ENCODE measurements around the gene LAMC3.
"Not testable (repeated sequence)": the region's sequence is repeated elsewhere in the genome, so short reads cannot be mapped to it uniquely, and the experiment has no call there.

The LAMC3 gene

DNA sequence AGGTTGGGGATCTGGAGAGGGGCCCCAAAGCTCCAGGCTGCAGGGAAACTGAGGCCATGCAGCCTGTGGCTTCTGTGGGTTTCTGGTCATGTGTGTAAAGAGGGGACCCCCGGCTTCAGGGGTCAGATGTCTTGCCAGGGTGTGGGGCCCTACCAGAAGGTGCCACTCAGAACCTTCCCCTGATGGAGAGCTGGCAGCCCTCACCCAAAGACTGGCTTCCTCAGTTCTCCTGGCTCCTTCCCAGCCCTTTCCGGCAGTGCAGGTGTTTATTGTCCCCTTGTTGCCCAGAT is 11.6 kb upstream of the LAMC3 start:
- H3K4me1 ChIP-seq (ENCODE audit: control insufficient read depth, insufficient read depth, low read length): no peaks in the 10 kb centered on the region
- peaks cover 13% of the 10 kb centered on the region for H3K27me3 ChIP-seq (ENCODE audit: control insufficient read depth, insufficient read depth, low read length)
- no peaks in the 10 kb centered on the region for H3K36me3 ChIP-seq (ENCODE audit: control insufficient read depth, insufficient read depth, low read length)
- H3K9ac ChIP-seq (ENCODE audit: low read length): no peak overlapping the region
- no peak overlapping the region for H3K4me3 ChIP-seq (ENCODE audit: low read length)
- H3K27ac ChIP-seq (ENCODE audit: low read depth, low read length): no peak overlapping the region

DNA sequence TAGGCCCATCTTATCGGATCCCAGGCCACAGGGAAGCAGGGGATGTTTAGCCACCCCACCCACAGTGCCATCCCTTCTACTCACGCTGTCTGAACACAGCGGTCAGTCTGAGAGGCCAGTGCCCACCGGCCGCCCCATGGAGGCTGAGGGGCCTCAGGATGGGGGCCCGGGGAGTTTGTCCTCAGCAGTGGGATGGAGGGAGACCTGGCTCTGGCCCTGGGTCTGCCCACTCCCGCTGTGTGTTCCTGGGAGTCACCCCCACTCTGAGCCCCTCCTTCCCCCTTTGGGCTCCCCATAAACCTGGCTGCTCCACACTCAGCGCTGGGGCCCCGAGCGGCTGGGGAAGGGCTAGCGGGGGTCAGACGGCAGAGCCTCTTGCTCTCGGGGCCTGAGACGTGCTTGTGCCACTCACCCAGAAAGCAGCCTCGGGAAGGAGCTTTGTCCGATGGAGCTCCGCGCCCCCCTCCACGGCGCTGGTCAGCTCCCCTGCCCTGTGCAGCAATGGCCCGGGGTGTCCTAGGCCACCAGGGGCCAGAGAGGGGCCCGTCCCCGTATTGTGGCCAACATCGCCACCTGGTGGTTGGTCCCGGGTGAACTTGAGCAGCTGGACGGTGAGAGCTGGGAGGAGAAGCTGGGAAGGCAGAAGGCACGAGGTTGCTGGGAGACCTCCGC is 10.9 kb upstream of the LAMC3 start:
- no peak overlapping the region for H3K27ac ChIP-seq (ENCODE audit: low read depth, low read length)
- H3K4me1 ChIP-seq (ENCODE audit: control insufficient read depth, insufficient read depth, low read length): no peaks in the 10 kb centered on the region
- H3K36me3 ChIP-seq (ENCODE audit: control insufficient read depth, insufficient read depth, low read length): no peaks in the 10 kb centered on the region
- peaks cover 13% of the 10 kb centered on the region for H3K27me3 ChIP-seq (ENCODE audit: control insufficient read depth, insufficient read depth, low read length)
- no peak overlapping the region for H3K4me3 ChIP-seq (ENCODE audit: low read length)
- H3K9ac ChIP-seq (ENCODE audit: low read length): no peak overlapping the region

DNA sequence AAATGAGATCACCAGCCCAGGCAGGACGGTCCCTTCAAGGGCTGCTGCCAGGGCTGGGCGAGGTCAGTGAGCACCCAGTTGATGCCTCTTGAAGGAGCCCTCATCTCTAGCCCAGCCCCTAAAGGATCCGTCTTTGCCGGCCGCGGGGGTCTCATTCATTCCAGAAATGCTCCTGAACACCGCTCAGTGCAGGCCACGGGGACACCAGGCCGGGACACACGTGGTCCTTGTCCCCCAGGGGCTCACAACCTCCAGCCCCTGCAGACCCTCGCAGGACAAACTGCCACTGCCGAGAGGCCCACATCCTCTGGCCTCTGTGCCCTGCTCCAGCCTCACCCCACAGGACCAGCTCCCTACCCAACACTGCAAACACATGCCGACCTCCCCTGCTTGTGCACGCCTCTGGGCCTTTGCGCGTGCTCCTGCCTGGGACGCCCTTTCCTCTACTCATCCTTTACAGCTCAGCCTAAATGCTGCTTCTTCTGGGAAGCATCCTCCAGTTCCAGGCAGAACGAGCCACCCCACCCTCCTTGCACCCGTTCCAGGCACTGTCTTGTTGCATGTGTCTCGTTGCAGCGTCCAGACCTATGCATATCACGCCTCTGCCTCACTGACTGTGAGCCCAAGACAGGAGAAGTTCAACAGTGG is 10.3 kb upstream of the LAMC3 start:
- no peak overlapping the region for H3K27ac ChIP-seq (ENCODE audit: low read depth, low read length)
- no peak overlapping the region for H3K4me3 ChIP-seq (ENCODE audit: low read length)
- H3K4me1 ChIP-seq (ENCODE audit: control insufficient read depth, insufficient read depth, low read length): no peaks in the 10 kb centered on the region
- H3K36me3 ChIP-seq (ENCODE audit: control insufficient read depth, insufficient read depth, low read length): no peaks in the 10 kb centered on the region
- no peak overlapping the region for H3K9ac ChIP-seq (ENCODE audit: low read length)
- H3K27me3 ChIP-seq (ENCODE audit: control insufficient read depth, insufficient read depth, low read length): peaks cover 13% of the 10 kb centered on the region

DNA sequence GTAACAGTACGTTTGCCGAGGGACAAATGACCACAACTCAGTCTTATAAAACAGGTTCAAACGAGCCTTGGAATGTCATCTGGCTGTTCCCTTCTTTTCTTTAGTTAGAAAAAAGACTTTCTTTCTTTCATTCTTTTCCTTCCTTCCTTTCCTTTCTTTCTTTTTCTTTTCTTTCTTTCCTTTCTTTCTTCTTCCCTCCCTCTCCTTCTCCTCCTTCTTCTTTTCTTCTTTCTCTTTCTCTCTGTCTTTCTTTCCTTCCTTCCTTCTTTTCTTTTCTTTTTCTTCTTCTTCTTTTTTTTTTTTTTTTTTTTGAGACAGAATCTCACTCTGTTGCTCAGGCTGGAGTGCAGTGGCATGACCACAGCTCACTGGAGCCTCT is 9.7 kb upstream of the LAMC3 start:
- H3K27me3 ChIP-seq (ENCODE audit: control insufficient read depth, insufficient read depth, low read length): peaks cover 13% of the 10 kb centered on the region
- H3K9ac ChIP-seq (ENCODE audit: low read length): no peak overlapping the region
- H3K27ac ChIP-seq (ENCODE audit: low read depth, low read length): no peak overlapping the region
- no peak overlapping the region for H3K4me3 ChIP-seq (ENCODE audit: low read length)
- H3K36me3 ChIP-seq (ENCODE audit: control insufficient read depth, insufficient read depth, low read length): no peaks in the 10 kb centered on the region
- no peaks in the 10 kb centered on the region for H3K4me1 ChIP-seq (ENCODE audit: control insufficient read depth, insufficient read depth, low read length)

DNA sequence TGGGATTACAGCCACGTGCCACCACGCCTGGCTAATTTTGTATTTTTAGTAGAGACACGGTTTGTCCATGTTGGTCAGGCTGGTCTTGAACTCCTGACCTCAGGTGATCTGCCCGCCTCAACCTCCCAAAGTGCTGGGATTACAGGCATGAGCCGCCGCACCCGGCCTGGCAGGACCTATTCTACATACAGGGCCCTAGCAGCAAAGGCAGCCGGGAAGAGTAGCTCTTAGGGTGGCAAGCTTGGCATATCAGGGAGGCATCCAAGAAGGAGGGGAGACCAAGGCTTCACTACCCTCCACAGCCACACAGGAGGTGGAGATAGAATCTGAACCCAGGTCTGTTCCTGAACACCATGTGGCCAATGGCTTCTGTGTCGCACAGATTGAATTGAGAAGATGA is 8.4 kb upstream of the LAMC3 start:
- not testable (repeated sequence) for H3K27ac ChIP-seq (ENCODE audit: low read depth, low read length); H3K4me1 ChIP-seq (ENCODE audit: control insufficient read depth, insufficient read depth, low read length); H3K9ac ChIP-seq (ENCODE audit: low read length); H3K4me3 ChIP-seq (ENCODE audit: low read length); H3K36me3 ChIP-seq (ENCODE audit: control insufficient read depth, insufficient read depth, low read length)
- H3K27me3 ChIP-seq (ENCODE audit: control insufficient read depth, insufficient read depth, low read length): peaks cover 13% of the 10 kb centered on the region

DNA sequence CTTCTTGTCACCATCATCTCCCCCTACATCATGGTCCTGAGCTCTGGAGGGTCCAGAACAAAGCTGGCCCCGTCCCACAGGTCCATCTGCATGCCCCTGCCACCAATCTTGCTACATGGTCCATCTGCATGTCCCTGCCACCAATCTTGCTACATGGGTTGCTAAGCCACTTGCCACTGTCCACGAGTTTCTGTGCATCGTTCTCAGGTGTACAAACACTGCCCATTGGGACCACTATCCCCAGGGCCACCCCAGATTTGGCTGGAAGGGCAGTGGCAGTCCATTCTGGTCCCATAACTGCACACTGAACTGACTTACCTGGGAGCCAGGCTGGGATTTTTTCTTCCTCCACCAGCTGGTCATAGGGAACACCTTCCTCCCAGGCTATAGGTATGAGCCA is 8.0 kb upstream of the LAMC3 start:
- Histone ChIP-seq H3K27me3 (ENCODE audit: control insufficient read depth, insufficient read depth, low read length) (peaks cover 13% of the 10 kb centered on the region), H3K4me3 (ENCODE audit: low read length) (no peak overlapping the region), H3K36me3 (ENCODE audit: control insufficient read depth, insufficient read depth, low read length) (no peaks in the 10 kb centered on the region), H3K27ac (ENCODE audit: low read depth, low read length) (no peak overlapping the region), H3K4me1 (ENCODE audit: control insufficient read depth, insufficient read depth, low read length) (no peaks in the 10 kb centered on the region), H3K9ac (ENCODE audit: low read length) (no peak overlapping the region)

DNA sequence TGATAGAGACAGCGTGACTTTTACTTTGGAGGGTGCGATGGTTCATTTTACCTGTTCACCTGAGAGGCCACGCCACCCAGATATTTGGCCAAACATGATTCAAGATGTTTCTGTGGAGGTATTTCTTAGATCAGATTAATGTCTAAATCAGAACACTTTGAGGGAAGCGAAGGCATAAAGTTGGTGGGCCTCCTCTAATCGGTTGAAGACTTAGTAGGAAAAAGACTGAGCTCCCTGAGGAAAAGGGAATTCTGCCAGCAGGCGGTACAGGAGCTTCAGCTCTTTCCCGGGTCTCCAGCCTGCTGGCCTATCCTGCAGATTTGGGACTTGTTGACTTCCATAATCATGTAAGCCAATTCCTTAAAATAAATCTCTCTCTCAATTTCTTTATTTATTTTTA is 7.0 kb upstream of the LAMC3 start:
- Histone ChIP-seq H3K27ac (ENCODE audit: low read depth, low read length) (no peak overlapping the region), H3K36me3 (ENCODE audit: control insufficient read depth, insufficient read depth, low read length) (no peaks in the 10 kb centered on the region), H3K4me3 (ENCODE audit: low read length) (no peak overlapping the region), H3K27me3 (ENCODE audit: control insufficient read depth, insufficient read depth, low read length) (peaks cover 13% of the 10 kb centered on the region), H3K9ac (ENCODE audit: low read length) (no peak overlapping the region), H3K4me1 (ENCODE audit: control insufficient read depth, insufficient read depth, low read length) (no peaks in the 10 kb centered on the region)

DNA sequence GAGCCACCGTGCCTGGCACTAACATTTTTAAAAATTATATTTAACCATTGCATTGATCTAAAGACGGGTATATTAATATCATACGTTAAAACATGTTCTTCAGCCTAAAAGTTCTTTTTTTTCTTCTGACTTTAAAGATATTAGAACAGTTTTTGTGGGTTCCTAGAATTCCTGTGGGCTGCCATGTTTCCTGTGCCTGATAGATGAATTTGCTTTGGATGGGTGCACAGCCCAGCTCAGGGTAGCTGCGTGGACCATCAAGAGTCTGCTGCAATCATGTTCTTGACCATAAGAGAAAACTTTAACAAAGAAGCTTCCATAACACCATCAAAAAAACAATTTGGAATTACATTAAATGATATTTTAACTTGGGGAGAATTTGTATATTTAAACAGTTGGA is 2.4 kb upstream of the LAMC3 start:
- Histone ChIP-seq H3K4me1 (ENCODE audit: control insufficient read depth, insufficient read depth, low read length) (no peaks in the 10 kb centered on the region), H3K27me3 (ENCODE audit: control insufficient read depth, insufficient read depth, low read length) (peaks cover 3% of the 10 kb centered on the region), H3K36me3 (ENCODE audit: control insufficient read depth, insufficient read depth, low read length) (no peaks in the 10 kb centered on the region), H3K27ac (ENCODE audit: low read depth, low read length) (no peak overlapping the region), H3K4me3 (ENCODE audit: low read length) (no peak overlapping the region), H3K9ac (ENCODE audit: low read length) (no peak overlapping the region)

DNA sequence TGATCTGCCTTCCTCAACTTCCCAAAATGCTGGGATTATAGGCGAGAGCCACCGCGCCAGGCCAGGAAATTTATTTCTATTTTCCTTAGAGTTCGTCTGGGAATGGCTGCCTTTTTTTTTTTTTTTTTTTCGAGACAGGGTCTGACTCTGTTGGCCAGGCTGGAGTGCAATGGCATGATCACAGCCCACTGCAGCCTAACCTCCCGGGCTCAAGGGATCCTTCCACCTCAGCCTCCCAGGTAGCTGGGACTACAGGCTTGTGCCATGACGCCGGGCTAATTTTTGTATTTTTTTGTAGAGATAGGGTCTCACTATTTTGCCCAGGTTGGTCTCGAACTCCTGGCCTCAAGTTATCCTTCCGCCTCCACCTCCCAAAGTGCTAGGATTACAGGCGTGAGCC is 888 bp upstream of the LAMC3 start:
- Histone ChIP-seq H3K36me3 (ENCODE audit: control insufficient read depth, insufficient read depth, low read length) (no peaks in the 10 kb centered on the region), H3K27ac (ENCODE audit: low read depth, low read length) (no peak overlapping the region), H3K4me3 (ENCODE audit: low read length) (no peak overlapping the region), H3K9ac (ENCODE audit: low read length) (no peak overlapping the region), H3K27me3 (ENCODE audit: control insufficient read depth, insufficient read depth, low read length) (peaks cover 3% of the 10 kb centered on the region), H3K4me1 (ENCODE audit: control insufficient read depth, insufficient read depth, low read length) (no peaks in the 10 kb centered on the region)

DNA sequence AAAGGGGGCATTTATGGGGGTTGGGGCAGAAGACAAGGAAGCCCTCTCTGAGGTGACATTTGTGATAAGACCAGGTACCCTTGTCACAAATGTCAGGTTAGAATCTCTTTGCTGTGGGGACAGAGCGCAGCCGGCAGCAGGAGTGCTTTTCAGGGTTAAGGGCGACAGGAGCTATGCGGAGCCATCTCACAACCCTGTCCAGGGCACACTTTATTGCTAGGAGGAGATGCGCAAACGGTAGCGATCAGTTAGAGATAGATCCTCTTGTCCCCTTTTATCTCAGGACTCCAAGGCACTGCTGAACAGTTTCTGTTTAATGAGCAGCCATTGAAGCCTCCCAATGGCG is 438 bp upstream of the LAMC3 start:
- H3K4me1 ChIP-seq (ENCODE audit: control insufficient read depth, insufficient read depth, low read length): no peaks in the 10 kb centered on the region
- H3K9ac ChIP-seq (ENCODE audit: low read length): no peak overlapping the region
- H3K4me3 ChIP-seq (ENCODE audit: low read length): no peak overlapping the region
- H3K27me3 ChIP-seq (ENCODE audit: control insufficient read depth, insufficient read depth, low read length): peaks cover 3% of the 10 kb centered on the region
- no peaks in the 10 kb centered on the region for H3K36me3 ChIP-seq (ENCODE audit: control insufficient read depth, insufficient read depth, low read length)
- H3K27ac ChIP-seq (ENCODE audit: low read depth, low read length): no peak overlapping the region

DNA sequence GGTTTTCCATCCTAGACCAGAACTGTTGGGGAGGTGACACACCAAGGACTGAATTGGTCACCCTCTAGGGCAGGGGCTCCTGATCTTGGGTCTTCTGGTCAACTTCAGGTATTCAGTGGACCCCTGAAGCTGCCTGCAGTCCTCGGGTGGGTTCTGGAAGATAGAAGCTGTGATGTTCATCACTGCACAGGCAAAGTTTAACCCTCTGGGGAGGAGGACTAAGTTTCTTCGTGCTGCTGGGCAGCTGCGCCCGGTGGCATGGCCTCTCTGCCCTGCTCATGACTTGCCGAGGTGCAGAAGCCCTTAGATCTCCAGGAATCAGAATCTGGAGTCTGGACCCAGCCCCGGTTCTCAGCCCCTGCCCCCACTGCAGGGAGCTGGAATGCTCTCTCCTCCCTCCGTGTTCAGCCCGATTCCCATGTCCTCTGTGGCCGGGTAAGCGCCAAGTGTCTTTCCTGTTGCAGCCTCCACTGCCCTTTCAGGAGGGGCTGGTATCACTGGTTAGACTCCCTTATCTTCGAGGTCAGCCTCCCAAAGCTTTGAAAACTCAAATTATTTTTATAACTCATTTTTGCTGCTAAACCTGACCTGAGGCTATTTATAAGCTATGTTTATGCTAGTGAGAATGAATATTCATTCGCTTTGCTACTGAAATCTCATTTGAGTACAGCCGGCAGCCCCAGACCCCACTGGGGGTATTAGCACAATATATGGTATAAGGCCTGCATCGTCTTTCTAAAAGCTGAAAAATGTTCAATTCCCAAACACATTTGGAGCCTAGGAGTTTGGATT is 1.7 kb downstream of the LAMC3 start:
- Histone ChIP-seq H3K4me3 (ENCODE audit: low read length) (no peak overlapping the region), H3K27ac (ENCODE audit: low read depth, low read length) (no peak overlapping the region), H3K9ac (ENCODE audit: low read length) (no peak overlapping the region), H3K36me3 (ENCODE audit: control insufficient read depth, insufficient read depth, low read length) (no peaks in the 10 kb centered on the region), H3K27me3 (ENCODE audit: control insufficient read depth, insufficient read depth, low read length) (peaks cover 3% of the 10 kb centered on the region), H3K4me1 (ENCODE audit: control insufficient read depth, insufficient read depth, low read length) (no peaks in the 10 kb centered on the region)

DNA sequence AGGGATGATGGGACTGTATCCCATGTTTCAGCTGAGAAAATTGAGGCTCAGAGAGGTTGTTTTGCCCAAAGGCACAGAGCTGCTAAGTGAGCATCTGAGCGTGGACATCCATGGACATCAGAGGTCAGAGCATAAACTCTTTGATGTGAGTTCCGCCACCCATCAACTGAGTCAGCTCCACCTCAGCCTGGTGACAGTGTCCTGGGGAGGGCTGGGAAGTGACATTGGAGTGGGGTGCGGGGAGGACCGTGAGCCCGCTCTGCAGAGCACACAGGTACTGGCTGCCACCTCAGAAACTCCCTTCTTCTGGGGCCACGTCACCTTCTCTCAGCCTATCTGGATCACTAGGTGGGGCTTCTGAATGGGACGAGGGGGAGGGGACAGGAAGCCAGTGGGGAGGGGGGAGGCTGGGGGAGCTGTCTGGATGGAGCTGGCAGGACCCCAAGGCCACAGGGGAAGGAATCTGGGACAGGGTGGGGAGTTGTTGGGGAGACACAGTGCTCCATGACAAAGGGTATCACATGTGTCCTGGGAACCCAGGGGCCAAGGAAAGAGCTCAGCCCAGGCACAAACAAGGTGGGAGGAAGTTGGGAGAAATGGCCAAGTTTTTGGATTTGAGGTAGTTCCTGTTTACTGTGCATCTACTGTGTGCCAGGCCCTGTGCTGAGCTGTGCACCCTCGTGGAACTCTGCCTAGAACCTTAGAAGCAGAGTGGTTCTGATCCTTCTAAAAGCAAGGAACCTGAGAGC is 2.5 kb downstream of the LAMC3 start:
- Histone ChIP-seq H3K27ac (ENCODE audit: low read depth, low read length) (no peak overlapping the region), H3K4me3 (ENCODE audit: low read length) (no peak overlapping the region), H3K36me3 (ENCODE audit: control insufficient read depth, insufficient read depth, low read length) (no peaks in the 10 kb centered on the region), H3K27me3 (ENCODE audit: control insufficient read depth, insufficient read depth, low read length) (peaks cover 7% of the 10 kb centered on the region), H3K9ac (ENCODE audit: low read length) (no peak overlapping the region), H3K4me1 (ENCODE audit: control insufficient read depth, insufficient read depth, low read length) (no peaks in the 10 kb centered on the region)
